ENCODE measurements around the gene AKAP8L. TPM values are rescaled to one million over a fixed set of nuclear protein-coding genes. Genes with fewer than 3 reads are reported as not detected.

AKAP8L gene
- total and polyA plus RNA-seq, 2 donors (not counting 1 experiment from before 2014, with no cell fraction given): 18.0 to 87.0 TPM

- Histone ChIP-seq H3K9ac (ENCODE audit: insufficient read depth, low read length) (peak overlapping the region; percentile 16), H3K27me3 (ENCODE audit: control insufficient read depth, insufficient read depth, low read length) (peaks cover 23% of the 10 kb centered on the region), H3K36me3 (ENCODE audit: control insufficient read depth, insufficient read depth, low read length) (no peaks in the 10 kb centered on the region), H3K4me1 (ENCODE audit: control insufficient read depth, extremely low read depth, insufficient read depth, low read length) (peaks cover 7% of the 10 kb centered on the region), H4K20me1 (ENCODE audit: control insufficient read depth, extremely low read depth, insufficient read depth, low read length) (no peaks in the 10 kb centered on the region), H3K9me3 (ENCODE audit: control insufficient read depth, insufficient read depth, low read depth, low read length) (no peaks in the 10 kb centered on the region), H3K79me2 (ENCODE audit: control insufficient read depth, insufficient read depth, low read length) (no peaks in the 10 kb centered on the region), H3K27ac (ENCODE audit: insufficient read depth, low read length) (no peak overlapping the region), H3K4me2 (ENCODE audit: extremely low read depth, insufficient read depth, low read length) (peak overlapping the region; percentile 79), H2AFZ (ENCODE audit: low read length) (peak overlapping the region; percentile 67), H3K4me3 (replicated peaks in 1 of 4; ENCODE audit: control extremely low read depth in 1 of 4, insufficient read depth in 1 of 4, low read depth in 3 of 4, low read length in 4 of 4) (peak overlapping the region; percentile 24 to 57 (median 31))
- peak; percentile 18 to 28 for TF ChIP-seq CTCF (conservative IDR thresholded peaks at IDR 0.05 in 1 of 2, IDR thresholded peaks at IDR 0.05 in 1 of 2; ENCODE audit: low read depth in 1 of 2, low read length in 2 of 2)
- no peak for TF ChIP-seq EZH2 (IDR thresholded peaks at IDR 0.05; ENCODE audit: low read length, missing control alignments)
- DNase-seq (ENCODE audit: low read depth in 2 of 2): no peak
Observed at GRCh38 chr19:15453091-15453578, 34.3 kb upstream of the AKAP8L start.

DNA sequence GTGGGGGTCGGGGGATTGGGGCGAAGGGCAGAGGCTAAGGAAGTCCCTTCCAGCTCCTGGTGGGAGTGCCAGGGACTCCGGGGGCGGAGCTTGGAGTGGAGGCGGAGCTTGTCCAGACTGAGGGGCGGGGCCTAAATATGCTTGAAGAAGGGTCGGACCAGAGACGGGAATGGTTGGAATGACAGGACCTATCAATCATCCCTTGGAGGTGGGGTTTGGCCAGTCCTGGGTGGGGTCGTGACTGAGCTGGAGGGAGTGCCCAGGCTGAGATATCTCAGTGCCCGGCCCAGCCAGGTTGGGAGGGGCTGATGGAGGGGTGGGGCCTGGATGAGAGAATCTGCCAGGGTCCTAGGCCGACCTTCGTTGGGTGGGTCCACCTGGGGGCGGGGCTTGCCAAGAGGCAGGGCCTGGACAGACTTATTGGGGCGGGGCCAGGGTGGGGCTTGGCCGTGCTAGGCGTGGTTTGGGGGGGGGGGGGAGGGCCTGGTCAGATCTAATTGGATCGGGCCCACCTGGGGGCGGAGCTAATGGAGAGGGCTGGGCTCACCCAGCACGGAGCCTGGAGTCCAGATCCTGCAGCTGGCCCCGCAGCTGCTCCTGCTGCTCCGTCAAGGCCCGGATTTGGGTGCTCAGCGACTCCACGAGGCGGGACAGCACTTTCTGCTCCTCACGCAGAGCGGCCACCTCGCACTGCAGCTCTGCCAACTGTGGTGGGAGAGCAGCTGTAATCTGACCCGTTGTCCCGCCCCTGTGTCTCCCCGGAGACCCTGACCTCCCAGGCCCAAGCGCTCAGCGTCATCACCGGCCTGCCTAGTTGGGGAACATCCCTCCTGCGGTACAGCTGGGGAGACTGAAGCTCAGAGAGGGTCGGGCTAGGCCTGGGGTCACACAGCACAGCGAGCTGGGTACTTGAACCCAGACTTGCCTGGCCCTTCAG, 33.6 kb upstream of the AKAP8L start:
- Histone ChIP-seq H3K4me1 (ENCODE audit: control insufficient read depth, extremely low read depth, insufficient read depth, low read length) (peaks cover 7% of the 10 kb centered on the region), H3K4me3 (replicated peaks in 1 of 4; ENCODE audit: control extremely low read depth in 1 of 4, insufficient read depth in 1 of 4, low read depth in 3 of 4, low read length in 4 of 4) (peak overlapping the region; percentile 17 to 57 (median 31)), H3K27me3 (ENCODE audit: control insufficient read depth, insufficient read depth, low read length) (peaks cover 16% of the 10 kb centered on the region), H3K27ac (ENCODE audit: insufficient read depth, low read length) (no peak overlapping the region), H3K79me2 (ENCODE audit: control insufficient read depth, insufficient read depth, low read length) (no peaks in the 10 kb centered on the region), H3K9me3 (ENCODE audit: control insufficient read depth, insufficient read depth, low read depth, low read length) (no peaks in the 10 kb centered on the region), H3K36me3 (ENCODE audit: control insufficient read depth, insufficient read depth, low read length) (no peaks in the 10 kb centered on the region), H3K9ac (ENCODE audit: insufficient read depth, low read length) (peak overlapping the region; percentile 5), H4K20me1 (ENCODE audit: control insufficient read depth, extremely low read depth, insufficient read depth, low read length) (no peaks in the 10 kb centered on the region), H2AFZ (ENCODE audit: low read length) (peak overlapping the region; percentile 67), H3K4me2 (ENCODE audit: extremely low read depth, insufficient read depth, low read length) (peak overlapping the region; percentile 79)
- TF ChIP-seq EZH2 (IDR thresholded peaks at IDR 0.05; ENCODE audit: low read length, missing control alignments) (no peak), CTCF (conservative IDR thresholded peaks at IDR 0.05 in 1 of 2, IDR thresholded peaks at IDR 0.05 in 1 of 2; ENCODE audit: low read depth in 1 of 2, low read length in 2 of 2) (no peak)
- peak; percentile 68 to 82 for DNase-seq (ENCODE audit: low read depth in 2 of 2)

- H3K4me3 ChIP-seq (replicated peaks in 1 of 4; ENCODE audit: control extremely low read depth in 1 of 4, insufficient read depth in 1 of 4, low read depth in 3 of 4, low read length in 4 of 4): no peak overlapping the region
- H2AFZ ChIP-seq (ENCODE audit: low read length): no peak overlapping the region
- peaks cover 7% of the 10 kb centered on the region for H3K4me1 ChIP-seq (ENCODE audit: control insufficient read depth, extremely low read depth, insufficient read depth, low read length)
- no peaks in the 10 kb centered on the region for H3K79me2 ChIP-seq (ENCODE audit: control insufficient read depth, insufficient read depth, low read length)
- no peaks in the 10 kb centered on the region for H4K20me1 ChIP-seq (ENCODE audit: control insufficient read depth, extremely low read depth, insufficient read depth, low read length)
- no peak for DNase-seq (ENCODE audit: low read depth in 2 of 2)
- no peak for TF ChIP-seq CTCF (conservative IDR thresholded peaks at IDR 0.05 in 1 of 2, IDR thresholded peaks at IDR 0.05 in 1 of 2; ENCODE audit: low read depth in 1 of 2, low read length in 2 of 2)
- H3K9me3 ChIP-seq (ENCODE audit: control insufficient read depth, insufficient read depth, low read depth, low read length): no peaks in the 10 kb centered on the region
- H3K9ac ChIP-seq (ENCODE audit: insufficient read depth, low read length): no peak overlapping the region
- H3K27ac ChIP-seq (ENCODE audit: insufficient read depth, low read length): no peak overlapping the region
- H3K36me3 ChIP-seq (ENCODE audit: control insufficient read depth, insufficient read depth, low read length): no peaks in the 10 kb centered on the region
- H3K4me2 ChIP-seq (ENCODE audit: extremely low read depth, insufficient read depth, low read length): no peak overlapping the region
- H3K27me3 ChIP-seq (ENCODE audit: control insufficient read depth, insufficient read depth, low read length): peaks cover 7% of the 10 kb centered on the region
Observed at GRCh38 chr19:15450528-15450890, 31.7 kb upstream of the AKAP8L start.

Data from fibroblast of lung (primary cell).